SH-SY5Y (cell line): Measurements from ENCODE around the gene PFKFB2.

Source experiments
- GATA2 ChIP-seq: IDR thresholded peaks from 2 replicates; pipeline ENCODE4 v1.6.1; 2011; ENCODE audit warnings: mild to moderate bottlenecking, low read depth, low read length
- GATA3 ChIP-seq: IDR thresholded peaks from 2 replicates; pipeline ENCODE4 v1.6.1; 2011; ENCODE audit warnings: low read depth, mild to moderate bottlenecking, low read length, moderate library complexity

DNA sequence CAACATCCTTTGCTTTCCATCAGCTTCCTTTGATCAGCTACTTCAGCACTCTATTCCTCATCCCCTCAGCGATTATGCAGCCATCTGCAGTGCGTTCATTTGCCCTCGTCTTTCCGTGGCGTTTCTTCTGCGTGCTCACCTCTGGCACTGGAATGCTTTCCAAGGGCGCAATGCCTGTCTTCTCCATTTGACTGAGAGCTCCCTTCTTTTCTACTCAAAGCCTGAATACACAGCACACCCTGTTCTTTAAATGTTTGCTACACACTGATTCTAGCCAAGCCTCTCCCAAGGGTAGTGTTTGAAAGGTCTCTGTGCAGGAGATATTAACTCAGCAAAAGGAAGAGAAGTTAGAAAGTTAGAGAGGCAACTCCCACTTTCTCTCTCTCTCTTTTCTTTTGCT lies 43.1 kb upstream of the PFKFB2 start:
- TF ChIP-seq GATA2: no peak
- TF ChIP-seq GATA3: no peak
